GM19035 (cell line): ENCODE data around the gene SMAD3.

Experiments
- ATAC-seq: cut with Tn5 transposase; IDR thresholded peaks from one replicate; pipeline ENCODE4 v1.9.1; 2021; ENCODE audit not compliant: unreplicated experiment

The SMAD3 gene

DNA sequence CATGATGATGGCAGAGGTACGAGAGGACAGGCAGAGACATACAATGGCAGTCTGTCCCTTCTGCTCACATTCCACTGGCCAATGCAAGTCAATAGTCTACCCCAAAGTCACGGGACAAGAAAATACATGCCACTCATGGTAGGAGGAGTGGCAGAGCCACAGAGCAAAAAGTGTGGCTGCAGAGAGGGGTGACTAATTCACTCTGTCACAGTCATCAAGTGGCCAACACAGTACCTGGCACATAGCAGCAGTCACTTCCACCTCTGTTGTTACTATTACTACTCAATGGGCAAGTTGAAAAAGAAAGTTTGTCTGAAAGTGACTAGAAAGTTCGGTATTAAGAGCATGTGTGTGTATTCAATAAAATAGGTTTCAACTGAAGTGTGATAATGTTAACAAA lies 91.4 kb downstream of the SMAD3 start:
- ATAC-seq = no peak

DNA sequence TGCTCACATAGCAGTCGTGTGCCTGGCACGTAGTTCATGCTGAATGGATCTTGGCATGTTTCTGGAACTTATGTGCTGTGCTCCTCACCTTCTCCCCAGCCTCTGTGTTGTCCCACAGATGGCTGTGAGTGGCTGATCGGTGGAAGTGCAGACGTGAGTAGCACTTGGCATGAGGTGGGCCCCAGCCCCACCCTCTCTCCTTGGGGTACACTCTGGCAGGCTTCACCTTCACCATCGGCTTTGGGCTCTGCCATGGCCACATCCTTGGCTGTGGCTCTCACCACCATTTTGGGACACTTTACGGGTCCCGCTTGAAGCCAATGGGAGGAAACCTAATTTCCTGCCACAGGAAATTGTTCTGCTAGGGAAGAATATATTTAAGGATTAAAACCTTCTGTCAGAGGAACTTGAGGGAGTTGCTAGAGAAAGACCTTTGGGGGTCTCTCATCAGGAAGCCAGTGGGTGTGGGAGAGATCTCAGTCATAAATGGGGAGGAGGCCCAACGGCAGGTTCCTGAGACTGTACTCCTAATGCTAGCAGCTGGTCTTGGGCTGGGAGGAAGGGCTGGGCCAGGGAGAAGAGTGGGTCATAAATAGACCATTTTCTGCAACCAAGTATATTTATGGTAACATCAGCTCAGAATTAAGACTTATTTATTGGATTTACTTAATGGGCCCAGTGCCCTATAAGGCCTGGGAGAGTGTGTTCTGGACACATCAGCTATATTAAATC lies 92.3 kb downstream of the SMAD3 start:
- ATAC-seq = no peak

DNA sequence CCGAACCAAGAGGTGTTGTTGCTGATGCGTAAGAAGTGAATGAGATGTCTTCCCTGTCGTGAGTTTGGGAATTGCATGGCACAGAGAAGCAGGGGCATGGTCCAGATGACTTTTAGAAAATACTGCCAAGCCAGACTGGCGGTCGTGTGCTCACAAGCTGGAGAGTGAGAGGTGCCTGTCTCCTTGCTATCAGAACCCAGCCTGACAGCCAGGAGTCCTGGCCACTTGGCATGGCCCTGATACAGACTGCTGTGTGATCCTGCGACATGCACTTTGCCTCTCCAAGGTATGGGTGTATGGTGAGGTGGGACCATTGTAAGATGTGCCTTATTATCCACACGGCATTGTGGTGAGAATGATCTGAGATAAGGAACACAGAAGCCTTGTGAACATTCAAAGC lies 93.0 kb downstream of the SMAD3 start:
- ATAC-seq = no peak

DNA sequence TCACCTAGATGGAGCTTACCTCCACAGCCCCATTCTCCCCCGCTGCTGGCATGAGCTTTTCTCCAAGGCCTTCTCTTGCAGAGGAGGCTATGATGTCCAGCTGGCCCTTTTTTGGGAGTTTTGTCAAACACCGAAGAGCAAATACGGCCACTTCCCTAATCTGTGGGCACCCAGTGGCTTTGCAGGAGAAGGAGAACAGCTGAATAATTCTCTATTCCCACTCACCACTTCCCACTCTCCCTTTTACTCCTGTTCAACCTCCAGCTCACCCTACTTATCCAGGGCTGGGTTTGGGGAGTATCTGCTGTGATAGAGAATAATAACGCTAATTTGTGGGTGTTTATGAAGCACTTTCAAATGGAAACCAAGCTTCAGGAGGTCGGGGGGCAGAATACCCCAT lies 96.0 kb downstream of the SMAD3 start:
- no peak for ATAC-seq

DNA sequence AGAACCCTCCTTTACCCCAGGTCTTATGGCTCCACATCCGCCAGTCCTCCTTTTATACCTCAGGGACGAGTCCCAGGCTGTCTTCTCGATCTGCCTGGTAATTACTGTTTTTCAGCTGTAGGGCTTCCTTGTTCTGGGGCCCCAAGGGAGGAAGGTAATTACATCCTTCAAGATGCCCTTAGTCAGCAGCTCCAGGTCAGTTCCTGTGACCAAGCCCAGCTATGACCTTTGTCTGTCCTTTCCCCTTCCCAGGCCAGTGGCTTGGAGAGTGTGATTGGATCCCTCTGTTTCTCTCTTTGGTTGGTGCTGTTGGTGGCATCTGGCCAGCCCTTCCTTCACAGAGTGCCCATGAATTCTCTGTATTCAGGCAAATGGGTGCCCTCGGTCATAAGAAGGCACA lies 96.5 kb downstream of the SMAD3 start:
- ATAC-seq = no peak

DNA sequence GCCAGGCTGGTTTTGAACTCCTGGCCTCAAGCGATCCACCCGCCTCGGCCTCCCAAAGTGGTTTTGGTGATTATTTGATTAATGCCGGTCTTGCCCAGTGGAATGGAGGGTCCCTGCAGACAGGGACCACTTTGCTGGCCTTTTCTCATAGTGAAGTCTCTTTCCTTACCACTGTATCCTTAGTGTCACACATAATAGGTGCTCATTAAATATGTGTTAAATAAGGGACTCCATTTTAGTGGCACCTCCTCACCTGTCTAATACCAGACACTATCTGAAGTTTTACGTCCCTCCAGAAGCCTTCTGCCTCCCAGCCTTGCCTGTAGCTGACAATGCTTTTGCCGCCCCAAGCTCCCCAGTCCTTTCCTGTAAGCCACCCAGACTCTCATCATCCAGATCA lies 97.8 kb downstream of the SMAD3 start:
- ATAC-seq = no peak

DNA sequence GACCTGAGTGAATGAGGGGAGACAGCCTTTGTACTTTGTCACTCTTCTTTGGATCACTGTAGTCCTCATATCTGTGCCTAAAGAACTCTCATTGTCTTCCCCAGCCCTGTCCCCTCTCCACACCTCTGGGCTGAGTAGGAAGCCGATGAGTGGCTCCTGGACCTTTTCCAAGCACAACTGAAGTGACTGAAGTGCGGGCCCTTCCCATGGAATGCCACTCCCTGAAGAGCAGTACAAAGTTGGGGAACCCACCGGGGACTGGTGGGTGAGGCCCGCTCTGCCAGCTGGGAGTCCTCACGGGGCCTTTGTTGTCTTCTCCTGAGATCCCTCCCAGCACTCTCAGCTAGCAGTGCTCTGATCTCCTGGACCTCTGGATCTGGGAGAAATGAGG lies 99.0 kb downstream of the SMAD3 start:
- ATAC-seq = no peak

DNA sequence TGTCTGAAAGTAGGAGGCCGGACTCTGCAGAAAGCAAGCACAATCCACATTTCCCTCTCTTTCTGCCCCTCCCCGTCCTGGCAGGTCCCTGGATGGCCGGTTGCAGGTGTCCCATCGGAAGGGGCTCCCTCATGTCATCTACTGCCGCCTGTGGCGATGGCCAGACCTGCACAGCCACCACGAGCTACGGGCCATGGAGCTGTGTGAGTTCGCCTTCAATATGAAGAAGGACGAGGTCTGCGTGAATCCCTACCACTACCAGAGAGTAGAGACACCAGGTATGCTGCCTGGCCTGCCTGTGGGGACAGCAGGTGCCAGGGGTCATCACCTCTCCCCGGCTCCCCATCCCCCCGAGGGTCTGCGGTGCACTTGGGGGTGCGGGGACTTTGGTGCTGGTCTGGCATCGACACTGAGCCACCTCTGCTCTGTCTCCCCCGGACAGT lies 99.4 kb downstream of the SMAD3 start:
- no peak for ATAC-seq

DNA sequence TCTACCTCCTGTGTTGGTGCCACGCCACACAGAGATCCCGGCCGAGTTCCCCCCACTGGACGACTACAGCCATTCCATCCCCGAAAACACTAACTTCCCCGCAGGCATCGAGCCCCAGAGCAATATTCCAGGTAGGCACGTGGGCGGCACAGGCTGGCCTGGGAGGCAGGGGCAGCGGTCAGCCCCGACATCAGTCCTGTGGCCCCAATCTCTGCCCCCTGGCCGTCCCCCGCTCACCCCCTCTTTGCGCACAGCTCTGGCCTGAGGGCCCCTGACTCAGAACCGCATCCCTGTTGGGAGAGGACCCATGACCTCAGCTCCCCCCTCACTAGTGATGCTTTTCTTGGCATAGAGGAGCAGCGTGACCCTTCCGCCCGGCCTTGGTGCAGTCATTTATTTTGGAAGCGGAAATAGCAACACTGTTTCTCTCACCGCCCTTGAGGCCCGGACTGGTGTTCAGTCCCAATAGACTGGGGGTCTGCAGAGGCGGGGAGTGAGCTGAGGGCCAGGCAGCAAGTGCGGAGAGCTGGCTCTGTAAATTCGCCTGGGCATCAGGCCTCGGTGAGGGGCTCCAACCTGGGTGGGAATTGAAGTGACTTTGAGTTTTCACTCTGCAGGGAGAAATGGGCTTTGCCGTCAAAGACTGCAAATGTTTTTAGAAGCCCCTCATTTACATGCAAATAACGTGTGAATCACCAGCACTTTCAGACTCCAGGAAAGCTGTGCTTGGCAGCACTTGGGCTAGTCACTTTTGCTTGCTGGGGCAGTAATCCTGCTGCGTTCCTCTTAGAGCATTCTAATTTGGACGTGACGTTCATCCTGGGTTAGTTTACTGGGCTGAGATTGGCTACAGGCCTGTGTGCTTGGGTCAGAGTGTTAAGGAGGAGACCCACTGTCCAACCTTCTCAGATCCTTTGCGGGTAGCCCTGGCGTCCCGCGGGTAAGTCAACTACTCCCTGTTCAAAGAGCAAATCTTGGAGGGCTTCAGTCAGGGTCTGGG lies 100.2 kb downstream of the SMAD3 start:
- ATAC-seq = no peak

DNA sequence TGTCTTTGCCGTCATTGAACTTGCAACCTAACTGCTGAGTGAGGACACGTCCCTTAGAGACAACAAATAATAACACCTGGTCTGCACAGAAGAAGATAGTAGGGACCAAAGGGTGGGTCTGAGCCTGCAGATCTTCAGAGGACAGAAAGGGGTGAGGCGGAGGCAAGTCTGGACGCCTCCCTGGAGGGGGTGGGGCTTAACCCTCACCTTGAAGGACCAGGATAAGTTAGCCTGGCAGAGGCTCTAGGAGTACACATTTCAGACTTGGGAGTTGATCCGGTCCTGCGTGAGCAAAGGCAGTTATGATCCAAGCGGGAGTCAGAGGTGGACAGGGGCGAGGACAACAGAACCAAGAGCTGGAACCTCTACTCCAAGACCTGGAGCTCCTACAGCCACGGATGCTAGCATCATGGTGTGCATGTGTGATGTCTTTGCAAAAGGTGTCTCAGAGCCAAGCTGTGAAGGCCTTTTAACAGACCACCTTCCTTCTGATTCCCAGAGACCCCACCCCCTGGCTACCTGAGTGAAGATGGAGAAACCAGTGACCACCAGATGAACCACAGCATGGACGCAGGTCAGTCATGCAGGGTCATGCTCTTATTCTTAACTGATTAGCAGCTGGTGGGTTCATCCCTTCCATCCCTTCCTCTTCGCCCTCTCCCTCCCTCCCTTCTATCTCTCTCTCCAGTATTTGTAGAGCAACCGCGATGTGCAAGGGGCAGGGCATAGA lies 101.0 kb downstream of the SMAD3 start:
- no peak for ATAC-seq

DNA sequence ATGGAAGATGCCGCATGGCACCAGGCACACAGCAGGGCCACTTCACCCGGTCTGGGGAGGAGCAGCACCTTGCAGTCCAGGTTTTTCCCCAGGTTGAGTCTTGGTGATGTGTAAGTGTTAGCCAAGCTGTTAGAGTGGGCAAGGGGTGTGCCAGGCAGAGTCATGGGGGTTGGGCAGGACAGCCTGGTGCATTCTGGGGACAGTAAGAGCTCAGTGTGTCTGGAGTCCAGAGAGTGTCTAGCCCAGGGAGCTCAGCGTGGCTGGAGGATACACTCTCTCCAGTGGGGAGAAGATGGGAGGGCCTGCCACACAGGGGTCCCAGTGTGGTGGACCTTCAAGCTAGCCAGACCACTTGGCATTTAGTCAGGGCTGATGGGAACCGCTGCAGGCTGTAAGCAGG lies 101.7 kb downstream of the SMAD3 start:
- no peak for ATAC-seq

DNA sequence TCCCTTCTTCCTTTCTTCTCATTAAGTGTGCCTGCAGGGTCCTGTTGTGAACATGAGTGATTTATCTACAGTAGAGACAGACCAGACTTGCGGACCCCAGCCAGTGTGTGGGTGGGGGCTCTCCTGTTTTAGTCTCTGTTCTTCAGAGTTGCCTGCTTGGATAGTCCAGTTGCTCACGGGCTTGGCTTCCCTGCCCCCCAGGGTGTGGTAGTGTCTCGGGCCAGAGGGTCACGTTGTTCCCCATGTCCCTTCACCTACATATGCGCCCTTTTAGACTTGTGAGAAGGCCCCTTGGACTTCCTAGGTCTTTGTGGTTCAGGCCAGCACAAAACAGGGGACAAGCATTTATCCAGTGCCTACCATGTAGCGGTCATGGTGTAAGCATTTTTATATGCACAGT lies 103.3 kb downstream of the SMAD3 start:
- ATAC-seq = no peak

DNA sequence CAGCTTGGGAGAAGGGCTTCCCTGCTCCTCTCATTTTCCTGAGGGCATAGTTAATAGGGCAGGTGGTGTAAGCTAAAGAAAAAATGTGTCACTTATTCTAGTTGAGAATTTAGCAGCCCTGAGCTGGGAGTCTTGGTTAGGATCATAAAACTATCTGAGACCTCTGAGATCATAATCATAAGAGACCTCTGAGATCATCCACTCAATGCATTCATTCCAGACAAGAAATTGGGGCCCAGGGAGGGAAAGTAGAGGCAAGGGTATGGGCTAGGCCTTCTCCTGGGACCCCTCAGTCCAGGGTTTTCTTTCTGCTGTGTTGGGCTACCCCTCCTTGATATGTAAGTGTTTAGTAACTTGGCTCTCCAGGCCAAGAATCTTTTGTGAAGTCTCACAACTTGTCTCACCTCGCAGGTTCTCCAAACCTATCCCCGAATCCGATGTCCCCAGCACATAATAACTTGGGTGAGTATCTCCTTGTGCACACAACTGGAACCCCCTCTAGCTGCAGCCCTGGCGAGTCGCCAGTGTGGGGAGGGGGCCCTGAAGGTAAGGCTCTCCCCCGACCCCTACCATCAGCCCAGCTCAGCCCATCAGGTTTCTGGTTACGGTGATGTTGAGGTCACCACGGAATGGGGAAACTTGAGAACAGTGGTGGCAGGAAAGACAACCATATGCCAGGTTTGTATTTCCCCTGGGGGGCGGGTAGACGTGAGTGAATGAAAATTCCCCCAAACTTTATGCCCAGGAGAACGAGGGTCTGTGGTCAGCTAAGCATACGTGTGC lies 104.9 kb downstream of the SMAD3 start:
- ATAC-seq = no peak

DNA sequence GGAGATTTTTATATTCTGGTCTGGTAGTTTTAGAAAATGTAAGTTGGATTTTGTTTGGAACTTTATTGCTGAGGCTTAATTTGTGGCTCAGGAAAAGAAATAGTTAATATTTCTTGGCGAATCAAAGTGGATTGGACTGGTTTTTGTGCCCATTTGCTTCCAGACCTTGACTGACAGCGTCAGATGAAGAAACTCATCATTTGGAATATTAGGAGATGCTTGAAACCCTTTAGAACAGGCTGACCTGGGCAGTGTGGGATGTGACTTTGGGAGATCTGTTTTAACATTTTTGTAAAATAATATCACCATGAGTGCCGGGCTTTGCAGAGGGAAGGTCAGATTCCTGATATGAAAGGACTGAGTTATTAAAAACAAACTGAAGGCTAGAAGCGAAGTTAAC lies 106.1 kb downstream of the SMAD3 start:
- no peak for ATAC-seq

DNA sequence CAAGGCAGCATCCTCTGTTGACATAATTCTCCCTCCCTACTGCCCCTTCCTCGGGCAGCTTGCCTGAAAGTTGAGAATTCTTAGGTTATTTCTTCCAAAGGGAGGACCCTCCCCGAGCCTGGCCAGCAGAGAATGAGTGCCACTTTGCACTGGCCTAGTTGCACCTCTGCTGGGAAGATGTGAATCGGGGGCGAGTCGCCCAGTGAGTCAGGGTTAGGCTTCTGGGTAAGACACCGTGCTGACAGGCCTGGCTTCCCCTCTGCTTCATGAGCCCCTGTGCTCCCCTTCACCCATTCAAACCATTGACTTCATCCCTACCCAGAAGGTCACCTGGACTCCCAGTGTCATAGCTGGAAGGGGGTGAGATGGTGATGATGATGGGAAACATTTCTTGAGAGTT lies 106.8 kb downstream of the SMAD3 start:
- ATAC-seq = no peak

DNA sequence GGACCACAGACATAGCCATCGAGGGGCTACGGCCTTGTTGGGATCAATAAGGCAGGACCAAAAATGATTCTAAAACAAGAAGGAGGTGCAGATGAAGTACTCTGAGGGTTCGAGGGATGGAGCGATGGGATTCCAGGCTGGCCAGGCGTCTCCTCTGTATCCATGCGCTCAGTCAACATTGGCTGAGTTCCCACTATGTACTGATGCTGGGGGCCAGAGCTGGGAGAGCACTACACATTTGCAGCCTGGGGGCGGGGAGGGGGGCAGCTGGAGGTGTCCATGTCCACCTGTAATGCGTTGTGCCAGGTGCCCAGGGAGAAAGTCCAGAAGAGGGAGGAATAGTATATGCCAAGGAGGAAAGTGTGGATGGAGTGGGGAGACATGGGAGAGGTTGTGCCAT lies 107.6 kb downstream of the SMAD3 start:
- ATAC-seq = no peak

DNA sequence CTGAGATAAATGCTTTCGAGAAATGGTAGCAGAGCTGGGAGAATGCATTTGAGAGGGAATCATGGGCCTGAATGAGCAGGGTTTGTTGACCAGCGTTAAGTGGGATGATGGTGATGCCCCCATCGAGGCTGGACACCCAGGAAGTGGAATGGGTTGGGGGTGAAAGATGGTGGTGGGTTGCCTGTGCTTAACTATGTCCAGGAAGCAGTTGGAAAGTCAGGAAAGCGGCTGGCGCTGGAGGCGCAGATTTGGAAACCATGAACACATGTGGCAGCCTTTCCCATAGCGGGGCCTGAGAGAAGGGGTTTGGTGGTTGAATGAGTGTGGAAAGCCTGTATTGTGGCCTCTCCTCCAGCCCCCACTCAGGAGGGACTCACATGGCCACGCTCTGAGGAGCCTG lies 108.4 kb downstream of the SMAD3 start:
- ATAC-seq = no peak

DNA sequence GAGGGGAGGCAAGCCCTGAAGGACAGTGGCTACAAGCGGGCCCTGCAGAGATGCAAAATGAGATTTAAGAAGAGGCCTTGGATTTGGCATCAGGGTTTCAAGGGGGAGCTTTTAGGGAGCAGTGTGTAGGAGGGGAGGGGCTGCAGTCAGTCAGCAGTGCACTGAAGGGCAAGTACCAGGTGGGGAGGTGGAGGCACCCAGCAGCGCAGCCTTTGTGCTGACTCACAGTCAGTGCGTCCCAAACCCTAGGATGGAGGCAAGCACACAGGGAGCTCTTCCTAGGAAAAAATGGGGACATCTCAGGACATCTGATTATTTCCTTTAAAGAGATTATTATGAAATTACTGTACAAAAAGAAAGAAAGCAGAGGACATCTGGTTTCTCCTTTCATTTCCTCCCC lies 109.0 kb downstream of the SMAD3 start:
- no peak for ATAC-seq

DNA sequence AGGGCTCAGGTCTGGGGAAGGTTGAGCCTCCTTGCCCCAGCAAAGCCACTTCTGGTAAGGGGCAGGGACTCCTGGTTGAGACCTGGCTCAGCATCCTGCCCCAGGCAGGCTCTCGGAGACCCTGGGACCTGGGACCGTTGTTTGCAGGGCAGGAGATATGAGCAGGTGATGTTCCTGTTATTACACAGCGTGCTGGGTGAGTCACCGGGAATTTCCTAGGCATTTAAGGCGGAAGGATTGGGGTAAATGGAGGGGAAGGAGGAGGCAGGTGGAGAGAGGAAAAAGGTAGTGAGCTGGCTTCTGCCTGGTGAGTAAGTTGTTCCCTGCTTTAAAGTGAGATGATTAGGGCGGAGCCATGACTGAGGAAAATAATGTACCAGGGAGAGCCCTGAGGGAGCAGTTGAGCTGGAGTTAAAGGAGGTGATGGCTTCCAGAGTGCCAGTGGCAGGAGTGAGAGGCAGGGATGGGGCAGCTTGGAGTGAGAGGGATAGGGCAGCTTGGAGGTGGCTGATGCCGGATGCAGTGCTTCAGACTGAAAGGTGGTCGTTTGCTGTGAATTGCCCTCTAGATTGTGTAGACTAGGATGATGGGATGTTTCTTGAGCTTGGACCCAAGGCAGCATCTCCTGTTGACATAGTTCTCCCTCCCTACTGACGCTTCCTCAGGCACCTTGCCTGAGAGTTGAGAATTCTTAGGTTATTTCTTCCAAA lies 109.6 kb downstream of the SMAD3 start:
- ATAC-seq = no peak

DNA sequence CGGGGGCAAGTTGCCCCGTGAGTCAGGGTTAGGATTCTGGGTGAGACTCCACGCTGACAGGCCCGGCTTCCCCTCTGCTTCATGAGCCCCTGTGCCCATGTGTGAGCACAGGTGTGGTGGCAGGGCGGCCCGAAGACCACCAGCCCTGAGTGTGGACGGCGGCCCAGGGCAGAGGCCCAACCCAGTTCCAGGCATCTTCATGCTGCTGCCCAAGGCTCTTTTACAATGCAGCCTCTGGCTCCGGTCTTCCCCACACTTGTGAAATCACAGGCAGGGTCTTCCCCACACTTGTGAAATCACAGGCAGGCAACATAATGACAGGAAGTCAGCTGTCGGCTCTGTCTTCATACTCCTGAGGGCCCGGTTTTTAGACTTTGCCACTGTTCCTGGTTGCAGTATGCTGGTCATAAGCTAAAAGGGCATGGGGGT lies 110.3 kb downstream of the SMAD3 start:
- no peak for ATAC-seq
